Thyroid gland (tissue), 4 donors: Measurements from ENCODE around the gene SKI.

Experiments used
- CTCF ChIP-seq, 6 experiments: fragments of 200-600 bp in 3 of 6; fragments of 450-650 bp in 3 of 6; sonication (generic) in 3 of 6; IDR thresholded peaks; one replicate each; pipeline ENCODE4 v1.5.1; 2016 to 2019; ENCODE audit warnings: antibody characterized with exemption in 6 of 6, mild to moderate bottlenecking in 2 of 6, inconsistent platforms in 1 of 6, moderate library complexity in 1 of 6
- POLR2A ChIP-seq, 2 donors: fragments of 450-650 bp; IDR thresholded peaks; one replicate each; pipeline ENCODE4 v1.6.1; 2017; ENCODE audit warnings: antibody characterized with exemption in 2 of 2, mild to moderate bottlenecking in 2 of 2, moderate library complexity in 1 of 2

DNA sequence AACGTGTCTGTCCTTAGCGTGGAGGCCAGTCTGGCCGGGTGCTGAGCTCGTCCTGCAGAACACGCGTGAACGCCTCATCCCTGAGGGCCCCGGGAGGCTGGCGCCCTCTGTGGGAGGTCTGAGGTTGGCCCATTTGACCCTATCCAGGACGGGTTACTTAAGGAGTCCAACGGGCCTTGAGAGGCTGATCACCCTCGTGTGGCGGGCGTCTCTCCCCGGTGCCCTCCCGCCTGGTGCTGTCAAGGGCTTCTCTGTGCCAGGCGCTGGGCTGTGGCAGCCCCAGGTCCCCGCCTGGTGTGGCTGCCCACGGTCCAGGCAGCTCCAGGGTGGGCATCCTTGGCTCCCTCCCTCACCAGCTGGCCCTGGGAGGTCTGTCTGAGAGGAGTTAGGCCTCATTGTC is 9.7 kb downstream of the SKI start:
- TF ChIP-seq CTCF (IDR thresholded peaks at IDR 0.05) (peak in 1 of 6 experiments; percentile 6), POLR2A (IDR thresholded peaks at IDR 0.05) (no peak)
